ENCODE measurements around the gene ASH1L. TPM values are rescaled to one million over a fixed set of nuclear protein-coding genes. Genes with fewer than 3 reads are reported as not detected.
"Not testable (repeated sequence)": the region's sequence is repeated elsewhere in the genome, so short reads cannot be mapped to it uniquely, and the experiment has no call there.

Gene ASH1L
- total and polyA plus RNA-seq, 8 donors = 42.3 to 55.4 (median 49.9) TPM

DNA sequence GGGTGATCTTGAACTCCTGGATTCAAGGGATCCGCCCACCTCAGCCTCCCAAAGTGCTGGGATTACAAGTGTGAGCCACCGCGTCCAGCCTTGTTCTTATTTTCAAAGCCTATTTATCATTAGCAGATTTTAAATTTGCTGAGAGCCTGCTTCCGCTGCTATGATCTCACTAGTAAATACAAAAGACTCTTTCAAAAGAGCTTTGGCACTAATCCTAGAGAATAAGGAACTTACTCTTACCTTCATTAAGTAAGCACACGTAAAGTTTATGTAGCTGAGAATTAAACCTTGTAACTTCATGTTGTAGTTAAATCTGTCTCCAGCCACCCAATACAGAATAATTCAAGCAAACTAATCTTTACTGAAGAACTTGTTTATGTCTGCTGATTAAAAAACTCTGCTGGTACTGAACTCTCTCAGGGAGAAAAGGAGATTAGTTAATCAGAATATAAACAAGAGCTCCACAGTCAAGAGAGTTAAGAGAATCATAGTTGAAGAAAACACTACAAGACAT is 169.6 kb downstream of the ASH1L start:
- no peak overlapping the region for H3K4me3 ChIP-seq
- peak; percentile 66 for ATAC-seq
- H3K36me3 ChIP-seq = peaks cover 0 to 58% of the 10 kb centered on the region in 2 donors
- no peaks in the 10 kb centered on the region for H3K9me3 ChIP-seq
- TF ChIP-seq, protein P1, sequence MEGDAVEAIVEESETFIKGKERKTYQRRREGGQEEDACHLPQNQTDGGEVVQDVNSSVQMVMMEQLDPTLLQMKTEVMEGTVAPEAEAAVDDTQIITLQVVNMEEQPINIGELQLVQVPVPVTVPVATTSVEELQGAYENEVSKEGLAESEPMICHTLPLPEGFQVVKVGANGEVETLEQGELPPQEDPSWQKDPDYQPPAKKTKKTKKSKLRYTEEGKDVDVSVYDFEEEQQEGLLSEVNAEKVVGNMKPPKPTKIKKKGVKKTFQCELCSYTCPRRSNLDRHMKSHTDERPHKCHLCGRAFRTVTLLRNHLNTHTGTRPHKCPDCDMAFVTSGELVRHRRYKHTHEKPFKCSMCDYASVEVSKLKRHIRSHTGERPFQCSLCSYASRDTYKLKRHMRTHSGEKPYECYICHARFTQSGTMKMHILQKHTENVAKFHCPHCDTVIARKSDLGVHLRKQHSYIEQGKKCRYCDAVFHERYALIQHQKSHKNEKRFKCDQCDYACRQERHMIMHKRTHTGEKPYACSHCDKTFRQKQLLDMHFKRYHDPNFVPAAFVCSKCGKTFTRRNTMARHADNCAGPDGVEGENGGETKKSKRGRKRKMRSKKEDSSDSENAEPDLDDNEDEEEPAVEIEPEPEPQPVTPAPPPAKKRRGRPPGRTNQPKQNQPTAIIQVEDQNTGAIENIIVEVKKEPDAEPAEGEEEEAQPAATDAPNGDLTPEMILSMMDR (IDR thresholded peaks at IDR 0.05) = no peak
- no peaks in the 10 kb centered on the region for H3K27me3 ChIP-seq
- intact Hi-C loops (cut with DNase I) = no loop called here
- peak overlapping the region; percentile 34 to 48 for H3K27ac ChIP-seq
- peak in 2 of 4 donors; percentile 5 to 39 for DNase-seq
- H3K4me1 ChIP-seq = no peaks in the 10 kb centered on the region

DNA sequence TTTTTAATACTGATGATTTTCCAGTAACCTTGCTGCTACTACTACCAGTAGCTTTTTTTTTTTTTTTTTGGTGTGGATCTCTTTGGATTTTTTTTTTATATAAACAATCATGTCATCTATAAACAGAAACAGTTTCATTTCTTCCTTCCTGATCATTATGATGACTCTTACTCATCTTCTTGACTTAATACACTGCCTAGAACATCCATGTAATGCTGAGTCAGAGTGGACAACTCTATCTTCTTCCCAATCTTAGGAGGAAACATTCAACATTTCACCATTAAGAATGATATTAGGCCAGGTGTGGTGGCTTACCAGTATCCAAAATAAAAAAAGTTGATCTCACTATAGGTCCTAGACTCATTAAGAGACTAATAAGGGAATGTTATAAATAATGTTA is 172.8 kb downstream of the ASH1L start:
- no peak for DNase-seq
- H3K36me3 ChIP-seq = peaks cover 0 to 61% of the 10 kb centered on the region in 2 donors
- no peaks in the 10 kb centered on the region for H3K27me3 ChIP-seq
- no peak overlapping the region for H3K27ac ChIP-seq
- no peak for ATAC-seq
- H3K4me1 ChIP-seq = no peaks in the 10 kb centered on the region
- TF ChIP-seq, protein P1 (IDR thresholded peaks at IDR 0.05) = no peak
- no peak overlapping the region for H3K4me3 ChIP-seq
- H3K9me3 ChIP-seq = no peaks in the 10 kb centered on the region
- intact Hi-C loops (cut with DNase I) = no loop called here

DNA sequence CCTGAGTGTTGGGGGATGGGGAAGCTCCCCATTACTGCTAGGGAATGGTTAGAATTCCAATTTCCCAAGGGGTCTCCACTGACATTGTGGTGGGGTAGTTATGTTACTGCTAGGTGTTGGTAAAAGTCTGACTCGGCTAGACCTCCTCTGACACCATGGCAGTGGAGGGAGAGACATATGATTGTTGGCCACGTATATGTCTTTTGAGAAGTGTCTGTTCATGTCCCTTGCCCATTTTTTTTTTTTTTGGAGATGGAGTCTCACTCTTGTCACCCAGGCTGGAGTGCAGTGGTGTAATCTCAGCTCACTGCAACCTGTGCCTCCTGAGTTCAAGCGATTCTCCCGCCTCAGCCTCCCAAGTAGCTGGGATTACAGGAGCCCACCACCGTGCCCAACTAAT is 176.8 kb downstream of the ASH1L start:
- H3K4me3 ChIP-seq; H3K27me3 ChIP-seq; ATAC-seq; H3K4me1 ChIP-seq; H3K9me3 ChIP-seq; H3K27ac ChIP-seq; DNase-seq; intact Hi-C loops (cut with DNase I): not testable (repeated sequence)
- H3K36me3 ChIP-seq = peaks cover 3 to 51% of the 10 kb centered on the region in 2 donors

DNA sequence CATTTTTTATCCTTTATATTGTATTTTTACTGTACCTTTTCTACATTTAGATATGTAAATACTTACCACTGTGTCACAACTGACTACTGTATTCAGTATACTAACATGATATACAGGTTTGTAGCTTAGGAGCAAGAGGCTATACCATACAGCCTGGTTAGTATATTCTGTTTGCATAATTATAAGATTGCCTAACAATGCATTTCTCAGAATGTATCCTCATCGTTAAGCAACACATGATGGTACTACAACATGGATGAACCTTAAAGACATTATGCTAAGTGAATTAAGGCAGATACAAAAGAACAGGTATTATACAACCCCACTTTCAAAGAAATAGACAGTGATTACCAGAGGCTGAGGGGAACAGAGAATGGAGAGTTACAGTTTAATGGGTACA is 179.2 kb downstream of the ASH1L start:
- ATAC-seq (no peak), DNase-seq (no peak)
- intact Hi-C loops (cut with DNase I) = no loop called here
- Histone ChIP-seq H3K9me3 (no peaks in the 10 kb centered on the region), H3K4me3 (no peak overlapping the region), H3K4me1 (no peaks in the 10 kb centered on the region), H3K27ac (no peak overlapping the region), H3K27me3 (no peaks in the 10 kb centered on the region), H3K36me3 (peaks cover 3 to 59% of the 10 kb centered on the region in 2 donors)
- TF ChIP-seq, protein P1 (IDR thresholded peaks at IDR 0.05) = no peak

DNA sequence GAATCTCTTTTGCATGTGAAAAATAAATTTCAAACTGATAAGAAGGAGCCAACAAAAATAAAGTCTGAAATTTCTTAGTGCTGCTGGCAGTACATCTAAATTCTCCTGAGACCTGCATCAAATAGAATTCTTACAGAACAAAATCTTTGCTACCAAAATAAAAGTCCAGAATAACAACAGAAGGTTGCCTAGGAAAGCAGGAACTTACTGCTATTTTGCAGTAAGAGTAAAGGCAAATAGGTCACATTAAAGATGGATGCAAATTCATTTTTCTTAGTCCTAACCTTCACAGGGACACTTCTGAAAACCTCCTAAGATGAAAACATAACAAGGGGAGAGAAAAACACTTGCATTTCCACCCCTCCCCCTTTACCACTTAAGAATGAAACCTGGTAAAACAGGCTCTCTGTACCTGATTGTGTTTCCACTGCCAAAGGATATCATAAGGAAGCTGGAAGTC is 182.9 kb downstream of the ASH1L start:
- peak; percentile 83 for ATAC-seq
- Histone ChIP-seq H3K9me3 (no peaks in the 10 kb centered on the region), H3K27ac (peak overlapping the region in 1 of 2 donors; percentile 15), H3K27me3 (no peaks in the 10 kb centered on the region), H3K36me3 (peaks cover 3 to 83% of the 10 kb centered on the region in 2 donors), H3K4me1 (no peaks in the 10 kb centered on the region), H3K4me3 (no peak overlapping the region)
- DNase-seq = peak in 2 of 4 donors; percentile 19 to 53
- TF ChIP-seq, protein P1 (IDR thresholded peaks at IDR 0.05) = no peak
- intact Hi-C loops (cut with DNase I) = no loop called here

DNA sequence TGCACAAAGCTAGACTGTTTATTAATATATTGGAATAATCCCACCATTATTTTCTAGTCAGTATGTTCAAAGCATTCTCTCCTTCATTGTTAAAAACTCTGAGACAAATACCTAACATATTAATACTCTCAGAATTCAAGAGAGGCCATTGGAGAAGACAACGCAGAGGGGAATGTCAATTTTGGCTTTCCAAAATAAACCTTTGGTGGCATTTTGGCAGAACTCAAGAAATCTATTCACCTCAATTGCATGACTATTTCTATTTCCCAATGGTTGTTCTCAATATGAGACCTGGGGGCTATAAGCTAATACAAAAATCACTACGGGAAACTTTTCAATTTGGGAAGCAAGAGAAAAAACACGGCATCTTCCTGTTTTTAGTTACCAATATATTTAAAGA is 183.4 kb downstream of the ASH1L start:
- H3K27me3 ChIP-seq = no peaks in the 10 kb centered on the region
- no peak overlapping the region for H3K4me3 ChIP-seq
- no peak for DNase-seq
- H3K9me3 ChIP-seq = no peaks in the 10 kb centered on the region
- TF ChIP-seq, protein P1 (IDR thresholded peaks at IDR 0.05) = no peak
- peak overlapping the region in 1 of 2 donors; percentile 15 for H3K27ac ChIP-seq
- H3K4me1 ChIP-seq = no peaks in the 10 kb centered on the region
- peaks cover 3 to 88% of the 10 kb centered on the region in 2 donors for H3K36me3 ChIP-seq
- ATAC-seq = no peak
- intact Hi-C loops (cut with DNase I) = no loop called here
